K562 (cell line): ENCODE data around the gene BRCA1. TPM values are rescaled to one million over a fixed set of nuclear protein-coding genes. Genes with fewer than 3 reads are reported as not detected.

ENCODE experiments used
- CEBPG ChIP-seq, 3 experiments: fragments of 200-800 bp in 1 of 3; sonication (Bioruptor generic) in 1 of 3; sonication (generic) in 1 of 3; formaldehyde crosslinking in 1 of 3; IDR thresholded peaks in 2 of 3; conservative IDR thresholded peaks in 1 of 3; 2 replicates each; pipeline versions ENCODE4 v1.6.1 to v1.8.0; 2016 to 2022; ENCODE audit warnings: missing compliant biosample characterization in 2 of 3, missing genetic modification characterization in 2 of 3, mild to moderate bottlenecking in 1 of 3, missing genetic modification reagents in 1 of 3
- DNMT1 ChIP-seq: fragments of 450-650 bp; IDR thresholded peaks from 2 replicates; pipeline ENCODE4 v1.6.1; 2016; ENCODE audit warnings: antibody characterized with exemption, mild to moderate bottlenecking
- EP400 ChIP-seq: fragments of 450-650 bp; IDR thresholded peaks from 2 replicates; pipeline ENCODE4 v1.6.1; 2017; ENCODE audit warnings: antibody characterized with exemption, mild to moderate bottlenecking, moderate library complexity
- RREB1 ChIP-seq: fragments of 250-450 bp; sonication (Bioruptor Pico); IDR thresholded peaks from 2 replicates; pipeline ENCODE4 v1.4.0; 2020
- TEAD1 ChIP-seq, 2 experiments: fragments of 450-650 bp in 1 of 2; sonication (generic) in 1 of 2; formaldehyde crosslinking; IDR thresholded peaks; 2 replicates each; pipeline versions ENCODE4 v1.4.0 to v1.8.0; 2020 to 2022; ENCODE audit warnings: mild to moderate bottlenecking in 2 of 2, missing genetic modification reagents in 1 of 2
- ZBTB11 ChIP-seq, 3 experiments: fragments of 200-800 bp in 1 of 3; fragments of 250-450 bp in 1 of 3; fragments of 450-650 bp in 1 of 3; sonication (Bioruptor Pico) in 1 of 3; sonication (Bioruptor generic) in 1 of 3; formaldehyde crosslinking in 1 of 3; IDR thresholded peaks; 2 replicates each; pipeline versions ENCODE4 v1.6.1 to v1.8.0; 2016 to 2022; ENCODE audit warnings: mild to moderate bottlenecking in 2 of 3, missing genetic modification characterization in 2 of 3, missing compliant biosample characterization in 1 of 3, moderate library complexity in 1 of 3
- ZNF124 ChIP-seq: sonication (generic); formaldehyde crosslinking; IDR thresholded peaks from 2 replicates; pipeline ENCODE4 v1.8.1; 2022; ENCODE audit warnings: missing genetic modification reagents
- ZNF224 ChIP-seq: sonication (generic); formaldehyde crosslinking; IDR thresholded peaks from 2 replicates; pipeline ENCODE4 v1.8.0; 2022; ENCODE audit warnings: mild to moderate bottlenecking, missing genetic modification reagents
- ZNF76 ChIP-seq: fragments of 250-450 bp; sonication (Bioruptor Pico); IDR thresholded peaks from 2 replicates; pipeline ENCODE4 v1.4.0; 2020; ENCODE audit warnings: mild to moderate bottlenecking, moderate library complexity, borderline replicate concordance
- polyA plus RNA-seq, 8 experiments: library from polyadenylated mRNA; depleted of rRNA in 4 of 8; stranded (reverse) in 5 of 8; unstranded in 3 of 8; fragments of >200 nt; fragmentation: Nextera tagmentation in 2 of 8; fragmentation: Illumina TruSeq in 1 of 8; extraction: Ambion mirVana in 2 of 8; extraction: Trizol in 1 of 8; gene quantifications; 2 replicates each; pipeline versions ENCODE4 v1.2.1 to v1.2.3, GENCODE V29; 2011 to 2014; ENCODE audit warnings: inconsistent platforms in 1 of 8, missing spikeins in 1 of 8
- total RNA-seq, 7 experiments: library from RNA; depleted of rRNA in 6 of 7; stranded (reverse); fragments of >200 nt in 6 of 7; fragmentation: Illumina TruSeq in 2 of 7; extraction: Trizol in 2 of 7; gene quantifications; 2 replicates each; pipeline versions ENCODE4 v1.2.1 to v1.2.3, GENCODE V29; 2011 to 2021; ENCODE audit warnings: low replicate concordance in 1 of 7
- TF ChIP-seq, protein P1 (sequence below): fragments of 250-450 bp; sonication (Bioruptor Pico); IDR thresholded peaks from 2 replicates; pipeline ENCODE4 v1.5.0; 2021; ENCODE audit warnings: mild to moderate bottlenecking, moderate library complexity

BRCA1 gene
- total and polyA plus RNA-seq, 9 of the 15 experiments (the other 6 are each of a cell fraction or from before 2014, with no cell fraction given) = 25.9 to 95.3 (median 62.3) TPM

DNA sequence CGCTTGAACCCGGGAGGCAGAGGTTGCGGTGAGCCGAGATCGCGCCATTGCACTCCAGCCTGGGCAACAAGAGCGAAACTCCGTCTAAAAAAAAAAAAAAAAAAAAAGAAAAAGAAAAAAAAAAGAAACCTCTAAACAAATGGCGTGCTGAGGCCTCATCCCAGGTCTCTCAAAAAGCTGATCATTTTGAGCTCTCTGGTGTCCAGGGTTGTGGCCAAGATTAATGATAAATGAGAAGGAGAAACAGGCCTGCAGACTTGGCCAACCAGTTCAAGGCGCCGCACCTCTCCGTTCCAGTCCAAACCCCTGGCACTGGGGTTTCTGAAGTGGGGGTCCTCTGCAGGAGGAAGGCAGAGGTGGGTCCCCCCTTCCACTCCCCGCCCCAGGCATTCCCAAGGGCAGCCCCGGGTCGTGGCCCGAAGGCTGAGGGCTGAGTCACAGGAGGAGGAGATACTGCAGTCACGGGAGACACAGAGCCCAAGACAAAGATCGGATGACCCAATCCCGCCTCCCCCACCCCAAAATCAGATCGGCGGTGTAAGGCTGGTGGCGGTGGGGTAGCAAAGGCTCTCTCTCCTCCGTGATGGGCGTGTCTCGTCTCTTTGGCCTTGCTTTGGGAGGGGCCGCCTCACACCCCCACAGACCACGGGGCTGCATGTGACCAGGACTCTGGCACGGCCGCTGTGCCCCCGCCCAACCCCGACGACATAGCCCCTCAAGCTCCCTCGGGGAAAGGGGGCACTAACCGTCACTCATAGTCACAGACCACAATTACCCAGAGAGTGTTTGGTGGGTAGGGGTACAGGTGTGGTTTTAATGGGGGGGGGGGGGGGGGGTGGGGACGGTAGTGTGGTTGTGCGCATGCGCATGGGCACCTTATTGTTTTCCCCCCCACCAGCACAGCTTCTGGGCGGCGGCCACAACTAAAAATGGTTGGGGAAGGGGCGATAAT, 104.1 kb downstream of the BRCA1 start (continued):
- TF ChIP-seq ZNF224 (CRISPR knock-in tag) = no peak
- TF ChIP-seq TEAD1 (CRISPR knock-in tag; IDR thresholded peaks at IDR 0.05) = peak in 1 of 2 experiments; percentile 66; a peak in 2 of 4 replicates
- TF ChIP-seq RREB1 (CRISPR knock-in tag) = peak; percentile 41; the same call in 1 of the 2 replicates
- TF ChIP-seq, protein P1, sequence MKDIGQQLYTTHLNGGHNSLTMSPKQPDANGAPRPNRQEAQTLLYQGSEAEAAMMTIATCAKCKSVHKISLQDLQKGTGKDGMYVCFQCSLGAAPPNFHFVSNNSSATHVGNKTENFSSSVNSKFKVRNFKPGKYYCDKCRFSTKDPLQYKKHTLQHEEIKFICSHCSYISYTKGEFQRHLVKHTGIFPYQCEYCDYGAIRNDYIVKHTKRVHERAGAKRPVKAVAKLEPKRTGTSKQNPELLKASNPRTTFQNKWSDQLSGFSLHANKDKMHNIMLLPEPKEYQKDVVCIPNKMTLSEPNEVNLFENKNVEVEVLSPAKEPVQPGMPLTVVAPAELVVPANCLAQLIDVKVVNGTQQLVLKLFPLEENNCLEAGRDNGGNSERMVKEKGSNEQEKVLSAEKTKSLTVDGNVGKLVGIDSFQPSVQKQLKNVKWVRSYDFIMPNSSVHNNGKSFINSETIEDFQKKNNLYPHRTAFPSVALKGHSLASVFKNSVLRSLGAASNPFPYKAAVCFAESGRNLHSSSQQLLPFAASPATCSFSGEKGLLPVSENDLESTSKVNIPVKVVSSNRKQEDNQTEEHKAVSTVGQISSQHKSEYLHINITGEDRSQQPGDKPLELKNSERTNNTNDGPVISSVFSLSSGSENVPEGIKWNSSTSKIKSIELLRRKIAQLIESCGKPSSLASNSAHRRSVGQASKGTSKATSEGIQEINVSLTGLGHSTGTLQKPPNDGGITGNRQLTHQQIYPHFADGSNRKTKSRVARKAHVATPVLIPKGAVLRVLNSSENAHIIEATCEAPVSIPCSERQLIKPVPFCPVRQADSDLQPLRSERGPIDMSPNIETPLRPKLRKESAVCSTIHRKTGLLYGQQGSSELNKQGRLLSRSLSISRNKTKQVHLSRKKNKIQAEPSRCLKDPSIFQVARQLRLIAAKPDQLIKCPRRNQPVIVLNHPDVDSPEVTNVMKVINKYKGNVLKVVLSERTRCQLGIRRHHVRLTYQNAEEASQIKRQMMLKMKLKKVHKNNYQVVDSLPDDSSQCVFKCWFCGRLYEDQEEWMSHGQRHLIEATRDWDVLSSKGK = no peak
- TF ChIP-seq DNMT1 = no peak
- TF ChIP-seq ZNF76 (CRISPR knock-in tag) = no peak
- no peak for TF ChIP-seq ZNF124 (CRISPR knock-in tag)
- TF ChIP-seq CEBPG (CRISPR knock-in tag; IDR thresholded peaks at IDR 0.05) = peak; percentile 63; the same call in 1 of the 2 replicates
- TF ChIP-seq CEBPG (tag; conservative IDR thresholded peaks at IDR 0.05 in 1 of 2, IDR thresholded peaks at IDR 0.05 in 1 of 2) = peak; percentile 57 to 70; a peak in 3 of 4 replicates
- peak; percentile 75 for TF ChIP-seq EP400
- TF ChIP-seq ZBTB11 (CRISPR knock-in tag; IDR thresholded peaks at IDR 0.05) = peak in 1 of 3 experiments; percentile 57; a peak in 1 of 6 replicates
